ENCODE data around the gene SPACA4. TPM values are rescaled to one million over a fixed set of nuclear protein-coding genes. Genes with fewer than 3 reads are reported as not detected.

Gene SPACA4
- not detected in 2 replicates for polyA plus RNA-seq (2012; rRNA removed)
- polyA plus RNA-seq (2012; cell fraction: cytosol; rRNA removed) = not detected in 2 replicates
- polyA plus RNA-seq (2012; cell fraction: nucleus; rRNA removed) = not detected in 2 replicates

- H3K27ac ChIP-seq (ENCODE audit: low read depth in 2 of 2, low read length in 1 of 2) = no peak within 1 kb of the TSS
- H3K9me3 ChIP-seq = no peaks in the 10 kb centered on the region
- no peak within 1 kb of the TSS for H2AFZ ChIP-seq (ENCODE audit: low read depth)
- no peaks in the 10 kb centered on the region for H3F3A ChIP-seq (replicated peaks; ENCODE audit: insufficient read depth)
- H3K9me2 ChIP-seq = no peaks in the 10 kb centered on the region
- H3K36me3 ChIP-seq (replicated peaks in 1 of 2; ENCODE audit: control insufficient read depth in 1 of 2, insufficient read depth in 2 of 2, low read length in 1 of 2) = no peaks in the 10 kb centered on the region
- 70% methylated on average over 8 of the region's 39 CpGs for WGBS (ENCODE audit: low lambda C conversion rate)
- no peak within 1 kb of the TSS for H3K4me2 ChIP-seq
- no peak for TF ChIP-seq ELF1 (IDR thresholded peaks at IDR 0.05)
- no peak for TF ChIP-seq PBX3 (IDR thresholded peaks at IDR 0.05)
- no peak for TF ChIP-seq MAX (IDR thresholded peaks at IDR 0.05; ENCODE audit: low read depth)
- no peak for TF ChIP-seq MEF2A (IDR thresholded peaks at IDR 0.05; ENCODE audit: borderline replicate concordance, low read depth)
- no peak for TF ChIP-seq CTCF (IDR thresholded peaks at IDR 0.05)
- no peak for TF ChIP-seq RFX5 (IDR thresholded peaks at IDR 0.05; ENCODE audit: low read length)
- TF ChIP-seq EP300 (IDR thresholded peaks at IDR 0.05; ENCODE audit: borderline replicate concordance in 1 of 2, low read depth in 1 of 2, low read length in 1 of 2) = no peak
- TF ChIP-seq GATA2 (CRISPR knock-in tag; IDR thresholded peaks at IDR 0.05) = no peak
- no peak for TF ChIP-seq SIN3A (IDR thresholded peaks at IDR 0.05; ENCODE audit: borderline replicate concordance, low read depth, low read length)
- no peak for TF ChIP-seq POLR2AphosphoS5 (IDR thresholded peaks at IDR 0.05; ENCODE audit: low read depth, low read length)
- no peak for TF ChIP-seq TCF12 (IDR thresholded peaks at IDR 0.05)
- TF ChIP-seq TAF1 (IDR thresholded peaks at IDR 0.05; ENCODE audit: borderline replicate concordance, low read depth, low read length) = no peak
- TF ChIP-seq MXI1 (IDR thresholded peaks at IDR 0.05; ENCODE audit: low read depth, low read length) = no peak
- TF ChIP-seq USF2 (IDR thresholded peaks at IDR 0.05; ENCODE audit: borderline replicate concordance, low read depth, low read length) = no peak
- H3K27me3 ChIP-seq (ENCODE audit: insufficient read depth) = no peaks in the 10 kb centered on the region
- no peak for DNase-seq
- H4K20me1 ChIP-seq (ENCODE audit: insufficient read depth) = no peaks in the 10 kb centered on the region
- H3K4me3 ChIP-seq (ENCODE audit: low read depth in 2 of 2, low read length in 1 of 2) = no peak within 1 kb of the TSS
- no peak within 1 kb of the TSS for H3K9ac ChIP-seq
- H3K79me2 ChIP-seq (ENCODE audit: insufficient read depth) = no peaks in the 10 kb centered on the region
- POLR2A ChIA-PET = interaction anchor here (0.6 to 2.4 kb wide), 2 partner anchors 12 to 13 kb away, joined by 3 to 17 read pairs; partner anchors contain the start of genes RPL18 and SPHK2
- CTCF ChIA-PET = interaction anchor here (0.8 to 8.0 kb wide), 4 partner anchors 17 to 117 kb away, joined by 3 to 72 read pairs (median 12); no protein-coding TSS in a partner anchor
- H3K4me1 ChIP-seq (ENCODE audit: control insufficient read depth in 1 of 2, insufficient read depth in 2 of 2, low read depth in 1 of 2, low read length in 1 of 2) = no peaks in the 10 kb centered on the region
These were observed at the start of gene SPACA4 for GRCh38 chr19:48606463-48607358. TSS of gene SPACA4 (plus strand) at chr19:48606742. CDS start at chr19:48606979, 237 bp downstream.

All from SK-N-SH (cell line).